Stimulated activated CD4-positive, alpha-beta T cell treated with anti-CD3 and anti-CD28 coated beads, Interleukin-2, amount 100 ng/mL, for 24 hours (primary cell): Measurements from ENCODE around the gene PRR12.

ENCODE experiments used
- DNase-seq, 2 donors: peaks; one replicate each; pipeline ENCODE4 v3.0.0-alpha.2; 2020

PRR12 gene

GRCh38 chr19:49560358-49560900 is 30.6 kb upstream of the PRR12 start:
- peak; percentile 41 to 45 for DNase-seq

GRCh38 chr19:49564616-49565045 is 26.4 kb upstream of the PRR12 start:
- peak in 1 of 2 donors; percentile 62 for DNase-seq

- DNase-seq: no peak
Measured at GRCh38 chr19:49565261-49565660, 25.7 kb upstream of the PRR12 start.

- no peak for DNase-seq
Measured at GRCh38 chr19:49566302-49566701, 24.7 kb upstream of the PRR12 start.

GRCh38 chr19:49567861-49568441 is 23.0 kb upstream of the PRR12 start:
- DNase-seq: peak in 1 of 2 donors; percentile 64

- DNase-seq: peak; percentile 60 to 67
Measured at GRCh38 chr19:49570138-49570856, 20.7 kb upstream of the PRR12 start.

- no peak for DNase-seq
Measured at GRCh38 chr19:49570997-49571676, 19.8 kb upstream of the PRR12 start.

GRCh38 chr19:49573009-49573408 is 18.0 kb upstream of the PRR12 start:
- no peak for DNase-seq

- no peak for DNase-seq
Measured at GRCh38 chr19:49573425-49573824, 17.6 kb upstream of the PRR12 start.

- no peak for DNase-seq
Measured at GRCh38 chr19:49574206-49574755, 16.7 kb upstream of the PRR12 start.

GRCh38 chr19:49579193-49579592 is 11.8 kb upstream of the PRR12 start:
- no peak for DNase-seq

GRCh38 chr19:49579947-49580263 is 11.1 kb upstream of the PRR12 start:
- DNase-seq: no peak

GRCh38 chr19:49580264-49581006 is 10.5 kb upstream of the PRR12 start, which contains the start of gene NOSIP:
TSS of gene NOSIP (minus strand) at chr19:49580556. CDS start at chr19:49560691, 19,865 bp downstream.
- DNase-seq: peak; percentile 95 to 96

- no peak for DNase-seq
Measured at GRCh38 chr19:49581007-49581508, 9.9 kb upstream of the PRR12 start, which contains the start of gene PRRG2. TSS of gene PRRG2 (plus strand) at chr19:49581316. CDS start at chr19:49583220, 1,904 bp downstream.

GRCh38 chr19:49583239-49583638 is 7.7 kb upstream of the PRR12 start:
- no peak for DNase-seq

GRCh38 chr19:49585023-49585422 is 6.0 kb upstream of the PRR12 start:
- no peak for DNase-seq

GRCh38 chr19:49587227-49587626 is 3.8 kb upstream of the PRR12 start:
- DNase-seq: no peak

GRCh38 chr19:49588365-49589122 is 2.4 kb upstream of the PRR12 start:
- DNase-seq: peak; percentile 50 to 60

GRCh38 chr19:49589502-49589905 is 1.5 kb upstream of the PRR12 start:
- no peak for DNase-seq

- DNase-seq: peak; percentile 89 to 94
Measured at GRCh38 chr19:49590071-49590970, 661 bp upstream of the PRR12 start.
